A172 (cell line): ENCODE measurements around the gene FAM229B. TPM values are rescaled to one million over a fixed set of nuclear protein-coding genes. Genes with fewer than 3 reads are reported as not detected.
"Not testable (repeated sequence)": the region's sequence is repeated elsewhere in the genome, so short reads cannot be mapped to it uniquely, and the experiment has no call there.

ENCODE experiments used
- DNase-seq: peaks from one replicate; pipeline ENCODE4 v3.0.0-alpha.2; 2015; ENCODE audit warnings: low spot score
- total RNA-seq: library from RNA; depleted of rRNA; stranded (reverse); fragments of >200 nt; shearing (Covaris generic); gene quantifications from 2 replicates; pipeline ENCODE4 v1.2.3, GENCODE V29; 2014; rRNA removed

FAM229B gene
- total RNA-seq: 6.3 and 11.3 TPM in 2 replicates

GRCh38 chr6:112087136-112087911 is at the start of gene FAM229B, which contains the start of gene TUBE1:
FAM229B (plus strand) TSS chr6:112087591; CDS start chr6:112099284, 11,693 bp downstream.
TUBE1 (minus strand) TSS chr6:112087482; CDS start chr6:112087434, 48 bp downstream.
- DNase-seq: peak; percentile 86

- peak; percentile 96 for DNase-seq
Measured at GRCh38 chr6:112037783-112038216, 49.6 kb upstream of the FAM229B start.

- DNase-seq: no peak
Measured at GRCh38 chr6:112038268-112038667, 49.1 kb upstream of the FAM229B start.

- no peak for DNase-seq
Measured at GRCh38 chr6:112038756-112039430, 48.5 kb upstream of the FAM229B start.

- no peak for DNase-seq
Measured at GRCh38 chr6:112039431-112039770, 48.0 kb upstream of the FAM229B start.

GRCh38 chr6:112040956-112041355 is 46.4 kb upstream of the FAM229B start:
- DNase-seq: peak; percentile 42

GRCh38 chr6:112041535-112041934 is 45.9 kb upstream of the FAM229B start:
- DNase-seq: peak; percentile 13

GRCh38 chr6:112043032-112044007 is 44.1 kb upstream of the FAM229B start:
- DNase-seq: peak; percentile 74

- no peak for DNase-seq
Measured at GRCh38 chr6:112044196-112044595, 43.2 kb upstream of the FAM229B start.

GRCh38 chr6:112044856-112045255 is 42.5 kb upstream of the FAM229B start:
- peak; percentile 23 for DNase-seq

- not testable (repeated sequence) for DNase-seq
Measured at GRCh38 chr6:112047523-112047922, 39.9 kb upstream of the FAM229B start.

GRCh38 chr6:112049026-112049799 is 38.2 kb upstream of the FAM229B start:
- DNase-seq: peak; percentile 44

GRCh38 chr6:112049996-112050395 is 37.4 kb upstream of the FAM229B start:
- DNase-seq: no peak

GRCh38 chr6:112050429-112050828 is 37.0 kb upstream of the FAM229B start:
- no peak for DNase-seq

GRCh38 chr6:112051251-112051740 is 36.1 kb upstream of the FAM229B start:
- DNase-seq: not testable (repeated sequence)

- DNase-seq: no peak
Measured at GRCh38 chr6:112054001-112054400, 33.4 kb upstream of the FAM229B start, which contains the start of gene CCN6. CCN6 (plus strand) TSS chr6:112054104; CDS start chr6:112054358, 254 bp downstream.

GRCh38 chr6:112054555-112055190 is 32.7 kb upstream of the FAM229B start:
- no peak for DNase-seq

GRCh38 chr6:112058243-112059032 is 29.0 kb upstream of the FAM229B start:
- DNase-seq: no peak

- no peak for DNase-seq
Measured at GRCh38 chr6:112061605-112062004, 25.8 kb upstream of the FAM229B start.
